HCT116 (cell line): ENCODE measurements around the gene SAYSD1. TPM values are rescaled to one million over a fixed set of nuclear protein-coding genes. Genes with fewer than 3 reads are reported as not detected.

Source experiments
- ATAC-seq: fragments of 200-7000 bp; cut with Tn5 transposase; 2 replicates; pipeline ENCODE4 v1.9.1; 2020; ENCODE audit warnings: mild to moderate bottlenecking, moderate library complexity
- BruUV-seq: library from RNA; stranded (reverse); fragments of 400-500 nt; replicated peaks from 2 replicates; lab custom pipeline; 2021; lab: Mats Ljungman, UMichigan
- CTCF ChIA-PET: fragments of 300-600 bp; sonication (Branson Sonifier 250); formaldehyde crosslinking; loops from one replicate; lab custom pipeline; 2021; ENCODE audit warnings: antibody characterized with exemption; lab: Charles Lee
- POLR2A ChIA-PET: fragments of 300-600, 350-600 bp; sonication (Branson Sonifier 250); formaldehyde crosslinking; loops from one replicate; lab custom pipeline; 2021; ENCODE audit warnings: antibody characterized with exemption; lab: Charles Lee
- RAD21 ChIA-PET, 2 experiments: fragments of 300-600 bp; sonication (Branson Sonifier 250); formaldehyde crosslinking; loops; one replicate each; lab custom pipeline; 2023; ENCODE audit warnings: low total read pairs in 2 of 2; ENCODE audit not compliant: uncharacterized antibody in 2 of 2, unreplicated experiment in 2 of 2, low non-redundant PET in 1 of 2; lab: Charles Lee
- DNase-seq: peaks from one replicate; pipeline ENCODE4 v3.0.0-alpha.2; 2010; ENCODE audit warnings: low read depth, low spot score
- H2AFZ ChIP-seq: fragments of 200-600 bp; shearing (Covaris generic), sonication (generic); 2 replicates; pipeline ENCODE4 v1.6.1; 2017; ENCODE audit warnings: low read depth, mixed run types, mixed read lengths, antibody characterized with exemption, low read length; ENCODE audit not compliant: poor library complexity, severe bottlenecking
- H3K27ac ChIP-seq: 2 replicates; pipeline ENCODE4 v1.5.1; 2012; ENCODE audit warnings: low read depth, low read length
- H3K27me3 ChIP-seq: fragments of 200-600 bp; sonication (generic); 2 replicates; pipeline ENCODE4 v1.6.1; 2016; ENCODE audit warnings: mixed run types, low read length, mixed read lengths; ENCODE audit not compliant: insufficient read depth
- H3K36me3 ChIP-seq, 2 experiments: fragments of 200-500 bp in 1 of 2; fragments of 200-600 bp in 1 of 2; sonication (Bioruptor generic) in 1 of 2; sonication (generic) in 1 of 2; 2 replicates each; pipeline versions ENCODE4 v1.5.1 to v1.6.1; 2014 to 2016; ENCODE audit warnings: low read length in 2 of 2, inconsistent platforms in 1 of 2, mixed read lengths in 1 of 2, mixed run types in 1 of 2; ENCODE audit not compliant: insufficient read depth in 2 of 2, control insufficient read depth in 1 of 2
- H3K4me1 ChIP-seq, 2 experiments: fragments of 200-600 bp in 1 of 2; sonication (generic) in 1 of 2; 2 replicates each; pipeline versions ENCODE4 v1.5.1 to v1.6.1; 2012 to 2017; ENCODE audit warnings: low read length in 2 of 2, inconsistent platforms in 1 of 2, mild to moderate bottlenecking in 1 of 2, mixed read lengths in 1 of 2, mixed run types in 1 of 2, moderate library complexity in 1 of 2; ENCODE audit not compliant: insufficient read depth in 2 of 2, control insufficient read depth in 1 of 2
- H3K4me2 ChIP-seq: fragments of 200-600 bp; sonication (generic); 2 replicates; pipeline ENCODE4 v1.6.1; 2017; ENCODE audit warnings: mixed run types, low read length, mixed read lengths
- H3K4me3 ChIP-seq, 2 experiments: fragments of 200-600 bp in 1 of 2; sonication (generic) in 1 of 2; replicated peaks in 1 of 2; 2 replicates each; pipeline ENCODE4 v1.5.1; 2011 to 2016; ENCODE audit warnings: low read length in 2 of 2, control low read depth in 1 of 2, low read depth in 1 of 2, mild to moderate bottlenecking in 1 of 2, mixed read lengths in 1 of 2, mixed run types in 1 of 2
- H3K79me2 ChIP-seq: fragments of 200-600 bp; sonication (generic); 2 replicates; pipeline ENCODE4 v1.6.1; 2017; ENCODE audit warnings: mild to moderate bottlenecking, mixed run types, low read length, moderate library complexity, mixed read lengths; ENCODE audit not compliant: insufficient read depth
- H3K9ac ChIP-seq: fragments of 200-600 bp; sonication (generic); 2 replicates; pipeline ENCODE4 v1.6.1; 2016; ENCODE audit warnings: low read length, mixed read lengths
- H3K9me2 ChIP-seq: fragments of 200-600 bp; sonication (generic), shearing (Covaris generic); 2 replicates; pipeline ENCODE4 v1.6.1; 2017; ENCODE audit warnings: mixed run types, mild to moderate bottlenecking, moderate library complexity; ENCODE audit not compliant: insufficient read depth
- H3K9me3 ChIP-seq, 2 experiments: fragments of 200-500 bp in 1 of 2; fragments of 200-600 bp in 1 of 2; sonication (Bioruptor generic) in 1 of 2; sonication (generic) in 1 of 2; 2 replicates each; pipeline ENCODE4 v1.6.1; 2014 to 2017; ENCODE audit warnings: low read length in 2 of 2, mixed read lengths in 2 of 2, inconsistent platforms in 1 of 2, low read depth in 1 of 2, mild to moderate bottlenecking in 1 of 2, mixed run types in 1 of 2, moderate library complexity in 1 of 2; ENCODE audit not compliant: control insufficient read depth in 1 of 2, insufficient read depth in 1 of 2
- H4K20me1 ChIP-seq: fragments of 200-600 bp; sonication (generic), shearing (Covaris generic); 2 replicates; pipeline ENCODE4 v1.6.1; 2017; ENCODE audit warnings: mixed run types, mild to moderate bottlenecking, moderate library complexity; ENCODE audit not compliant: insufficient read depth
- CBX3 ChIP-seq: IDR thresholded peaks from 2 replicates; pipeline ENCODE4 v1.6.1; 2012; ENCODE audit warnings: low read depth
- EZH2phosphoT487 ChIP-seq: fragments of 200-600 bp; IDR thresholded peaks from 2 replicates; pipeline ENCODE4 v1.6.1; 2018; ENCODE audit warnings: antibody characterized with exemption, borderline replicate concordance
- FOSL1 ChIP-seq: IDR thresholded peaks from 2 replicates; pipeline ENCODE4 v1.6.1; 2012; ENCODE audit warnings: low read depth
- POLR2AphosphoS5 ChIP-seq: IDR thresholded peaks from 2 replicates; pipeline ENCODE4 v1.6.1; 2011; ENCODE audit warnings: mild to moderate bottlenecking, low read depth, low read length, moderate library complexity
- TCF7L2 ChIP-seq: IDR thresholded peaks from 2 replicates; pipeline ENCODE4 v1.7.0; 2011; ENCODE audit warnings: borderline replicate concordance, inconsistent platforms; ENCODE audit not compliant: insufficient read depth, insufficient read length; ENCODE audit errors: extremely low read depth
- YY1 ChIP-seq: IDR thresholded peaks from 2 replicates; pipeline ENCODE4 v1.6.1; 2011; ENCODE audit warnings: low read length, low read depth, moderate library complexity, mild to moderate bottlenecking; ENCODE audit not compliant: insufficient replicate concordance; ENCODE audit errors: extremely low read depth
- ZNF274 ChIP-seq: fragments of 200-500 bp; sonication (Bioruptor generic); IDR thresholded peaks from 2 replicates; pipeline ENCODE4 v1.6.1; 2014; ENCODE audit warnings: mild to moderate bottlenecking, low read depth, low read length, inconsistent platforms
- intact Hi-C: fragments of 100-400 bp; cut with micrococcal nuclease; formaldehyde crosslinking; loops from 2 replicates; pipeline ENCODE4 v1.10.0; 2022
- total RNA-seq: library from RNA; stranded (reverse); gene quantifications from one replicate; pipeline ENCODE4 v1.2.1, GENCODE V29; 2021; ENCODE audit not compliant: unreplicated experiment
- TF ChIP-seq, protein P1 (sequence below): IDR thresholded peaks from 2 replicates; pipeline ENCODE4 v1.6.1; 2012
- TF ChIP-seq, protein P2 (sequence below): IDR thresholded peaks from 2 replicates; pipeline ENCODE4 v1.6.1; 2012; ENCODE audit warnings: low read depth
- TF ChIP-seq, protein P3 (sequence below), 3 experiments: fragments of 200-600 bp in 1 of 3; sonication (generic) in 1 of 3; IDR thresholded peaks in 2 of 3; conservative IDR thresholded peaks in 1 of 3; 2 replicates each; pipeline ENCODE4 v1.5.1; 2012 to 2017; ENCODE audit warnings: low read depth in 2 of 3, low read length in 2 of 3, antibody characterized with exemption in 1 of 3, borderline replicate concordance in 1 of 3, control low read depth in 1 of 3, mild to moderate bottlenecking in 1 of 3, mixed read lengths in 1 of 3, mixed run types in 1 of 3, moderate library complexity in 1 of 3; ENCODE audit not compliant: insufficient read depth in 1 of 3

The SAYSD1 gene
- total RNA-seq, 1 experiment from 2014 or later, result 10.1 TPM

DNA sequence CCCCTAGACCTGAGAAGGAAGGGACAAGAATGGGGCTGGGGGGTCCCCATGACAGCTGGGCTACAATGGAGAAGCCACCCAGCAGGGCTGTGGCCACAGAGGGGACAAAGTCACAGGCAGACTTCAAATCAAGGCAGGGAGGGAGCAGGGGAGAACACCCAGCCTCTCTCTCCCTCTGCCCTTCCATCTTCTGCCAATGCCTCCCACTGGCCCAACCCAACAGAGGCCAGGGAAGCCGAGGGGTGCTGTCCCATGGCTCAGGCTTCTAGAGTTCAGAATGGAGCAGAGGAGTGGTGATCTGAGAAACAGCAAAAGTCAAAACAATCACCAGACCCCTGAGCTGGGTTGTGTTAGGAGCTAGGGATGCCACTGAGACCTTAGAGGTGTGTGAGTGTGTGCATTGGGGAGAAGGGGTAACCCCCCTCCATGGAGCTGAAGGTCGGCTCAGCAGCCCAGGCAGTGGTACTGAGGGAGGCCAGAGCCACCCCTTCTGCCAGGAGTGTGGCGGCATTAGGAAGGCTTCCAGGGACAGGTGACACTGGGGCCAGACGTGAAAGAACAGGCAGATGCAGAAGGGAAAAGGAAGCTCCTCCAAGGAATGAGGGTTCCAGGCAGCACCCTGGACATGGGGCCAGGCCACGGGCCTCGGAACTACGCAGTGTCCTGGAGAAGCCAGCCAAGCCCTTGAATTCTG, 54.4 kb downstream of the SAYSD1 start:
- POLR2A ChIA-PET, result no interaction called here
- no peaks in the 10 kb centered on the region for H3K4me1 ChIP-seq
- no TSS peak for BruUV-seq
- H3K36me3 ChIP-seq, result no peaks in the 10 kb centered on the region
- no peak overlapping the region for H3K27ac ChIP-seq
- ATAC-seq, result no peak
- no peak overlapping the region for H3K9ac ChIP-seq
- peaks cover 19% of the 10 kb centered on the region for H3K27me3 ChIP-seq
- H3K9me2 ChIP-seq, result no peaks in the 10 kb centered on the region
- H3K79me2 ChIP-seq, result no peaks in the 10 kb centered on the region
- no peaks in the 10 kb centered on the region for H4K20me1 ChIP-seq
- intact Hi-C loops, result no loop called here
- H2AFZ ChIP-seq, result no peak overlapping the region
- no peak for TF ChIP-seq FOSL1
- no peak for TF ChIP-seq EZH2phosphoT487
- no peak for TF ChIP-seq CBX3
- TF ChIP-seq TCF7L2, result no peak
- TF ChIP-seq ZNF274, result no peak
- TF ChIP-seq YY1, result no peak
- TF ChIP-seq, protein P1, sequence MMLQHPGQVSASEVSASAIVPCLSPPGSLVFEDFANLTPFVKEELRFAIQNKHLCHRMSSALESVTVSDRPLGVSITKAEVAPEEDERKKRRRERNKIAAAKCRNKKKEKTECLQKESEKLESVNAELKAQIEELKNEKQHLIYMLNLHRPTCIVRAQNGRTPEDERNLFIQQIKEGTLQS, result no peak
- TF ChIP-seq, all 23 proteins: peak for 0
- no peak for DNase-seq
- no peak overlapping the region for H3K4me3 ChIP-seq
- H3K4me2 ChIP-seq, result no peak overlapping the region
- RAD21 ChIA-PET, result no interaction called here
- CTCF ChIA-PET, result no interaction called here
- no peaks in the 10 kb centered on the region for H3K9me3 ChIP-seq

DNA sequence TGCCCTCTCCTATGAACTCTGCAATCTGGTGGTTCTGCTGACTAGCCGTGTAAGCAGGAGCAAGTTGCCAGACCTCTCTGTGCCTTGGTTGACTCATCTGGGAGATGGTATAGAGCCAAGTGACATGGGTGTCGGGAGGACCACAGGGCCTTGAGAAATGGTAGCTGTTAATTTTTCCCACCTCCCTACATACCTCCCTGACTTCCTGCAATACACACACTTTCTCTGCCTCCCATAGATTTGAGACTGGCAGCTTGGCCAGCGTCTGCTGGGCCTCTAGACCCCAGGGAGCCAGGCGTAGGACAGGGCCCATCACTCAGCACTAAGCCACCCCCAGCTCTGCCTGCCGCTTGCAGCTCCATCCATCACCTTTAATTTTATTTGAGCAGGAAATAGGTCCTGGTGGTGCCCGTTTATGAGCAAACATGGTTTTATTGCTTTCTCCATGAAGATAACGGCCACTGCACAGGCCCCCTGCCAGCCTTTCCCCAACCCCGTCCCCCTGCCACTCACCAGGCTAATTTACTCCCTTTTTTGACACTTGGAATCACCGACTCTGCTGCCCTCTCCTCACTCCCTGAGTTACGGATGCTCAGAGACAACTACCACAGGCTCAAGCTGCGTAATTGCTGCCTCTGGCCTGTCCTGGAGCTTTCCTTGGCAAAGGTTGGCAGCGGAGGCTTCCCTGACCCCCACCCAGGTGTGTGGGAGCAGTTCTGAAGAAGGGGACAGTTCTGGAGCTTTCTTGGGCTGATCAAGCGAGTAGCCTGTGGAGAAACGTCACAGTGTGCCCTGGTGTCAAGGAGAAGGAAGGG, 55.3 kb downstream of the SAYSD1 start:
- Histone ChIP-seq H3K9me3 (no peaks in the 10 kb centered on the region), H3K79me2 (no peaks in the 10 kb centered on the region), H2AFZ (no peak overlapping the region), H3K4me3 (no peak overlapping the region), H3K4me2 (no peak overlapping the region), H3K9ac (no peak overlapping the region), H4K20me1 (no peaks in the 10 kb centered on the region), H3K27me3 (peaks cover 19% of the 10 kb centered on the region), H3K9me2 (no peaks in the 10 kb centered on the region), H3K27ac (no peak overlapping the region), H3K36me3 (no peaks in the 10 kb centered on the region), H3K4me1 (no peaks in the 10 kb centered on the region)
- no TSS peak for BruUV-seq
- no peak for ATAC-seq
- ChIA-PET POLR2A (no interaction called here), CTCF (no interaction called here), RAD21 (no interaction called here)
- DNase-seq, result no peak
- TF ChIP-seq FOSL1 (no peak), POLR2AphosphoS5 (no peak), CBX3 (no peak)
- TF ChIP-seq, protein P2, sequence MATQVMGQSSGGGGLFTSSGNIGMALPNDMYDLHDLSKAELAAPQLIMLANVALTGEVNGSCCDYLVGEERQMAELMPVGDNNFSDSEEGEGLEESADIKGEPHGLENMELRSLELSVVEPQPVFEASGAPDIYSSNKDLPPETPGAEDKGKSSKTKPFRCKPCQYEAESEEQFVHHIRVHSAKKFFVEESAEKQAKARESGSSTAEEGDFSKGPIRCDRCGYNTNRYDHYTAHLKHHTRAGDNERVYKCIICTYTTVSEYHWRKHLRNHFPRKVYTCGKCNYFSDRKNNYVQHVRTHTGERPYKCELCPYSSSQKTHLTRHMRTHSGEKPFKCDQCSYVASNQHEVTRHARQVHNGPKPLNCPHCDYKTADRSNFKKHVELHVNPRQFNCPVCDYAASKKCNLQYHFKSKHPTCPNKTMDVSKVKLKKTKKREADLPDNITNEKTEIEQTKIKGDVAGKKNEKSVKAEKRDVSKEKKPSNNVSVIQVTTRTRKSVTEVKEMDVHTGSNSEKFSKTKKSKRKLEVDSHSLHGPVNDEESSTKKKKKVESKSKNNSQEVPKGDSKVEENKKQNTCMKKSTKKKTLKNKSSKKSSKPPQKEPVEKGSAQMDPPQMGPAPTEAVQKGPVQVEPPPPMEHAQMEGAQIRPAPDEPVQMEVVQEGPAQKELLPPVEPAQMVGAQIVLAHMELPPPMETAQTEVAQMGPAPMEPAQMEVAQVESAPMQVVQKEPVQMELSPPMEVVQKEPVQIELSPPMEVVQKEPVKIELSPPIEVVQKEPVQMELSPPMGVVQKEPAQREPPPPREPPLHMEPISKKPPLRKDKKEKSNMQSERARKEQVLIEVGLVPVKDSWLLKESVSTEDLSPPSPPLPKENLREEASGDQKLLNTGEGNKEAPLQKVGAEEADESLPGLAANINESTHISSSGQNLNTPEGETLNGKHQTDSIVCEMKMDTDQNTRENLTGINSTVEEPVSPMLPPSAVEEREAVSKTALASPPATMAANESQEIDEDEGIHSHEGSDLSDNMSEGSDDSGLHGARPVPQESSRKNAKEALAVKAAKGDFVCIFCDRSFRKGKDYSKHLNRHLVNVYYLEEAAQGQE, result no peak
- TF ChIP-seq, protein P3, sequence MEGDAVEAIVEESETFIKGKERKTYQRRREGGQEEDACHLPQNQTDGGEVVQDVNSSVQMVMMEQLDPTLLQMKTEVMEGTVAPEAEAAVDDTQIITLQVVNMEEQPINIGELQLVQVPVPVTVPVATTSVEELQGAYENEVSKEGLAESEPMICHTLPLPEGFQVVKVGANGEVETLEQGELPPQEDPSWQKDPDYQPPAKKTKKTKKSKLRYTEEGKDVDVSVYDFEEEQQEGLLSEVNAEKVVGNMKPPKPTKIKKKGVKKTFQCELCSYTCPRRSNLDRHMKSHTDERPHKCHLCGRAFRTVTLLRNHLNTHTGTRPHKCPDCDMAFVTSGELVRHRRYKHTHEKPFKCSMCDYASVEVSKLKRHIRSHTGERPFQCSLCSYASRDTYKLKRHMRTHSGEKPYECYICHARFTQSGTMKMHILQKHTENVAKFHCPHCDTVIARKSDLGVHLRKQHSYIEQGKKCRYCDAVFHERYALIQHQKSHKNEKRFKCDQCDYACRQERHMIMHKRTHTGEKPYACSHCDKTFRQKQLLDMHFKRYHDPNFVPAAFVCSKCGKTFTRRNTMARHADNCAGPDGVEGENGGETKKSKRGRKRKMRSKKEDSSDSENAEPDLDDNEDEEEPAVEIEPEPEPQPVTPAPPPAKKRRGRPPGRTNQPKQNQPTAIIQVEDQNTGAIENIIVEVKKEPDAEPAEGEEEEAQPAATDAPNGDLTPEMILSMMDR (IDR thresholded peaks at IDR 0.05 in 2 of 3, conservative IDR thresholded peaks at IDR 0.05 in 1 of 3; ENCODE audit: borderline replicate concordance in 1 of 3, insufficient read depth in 1 of 3, low read depth in 2 of 3, low read length in 2 of 3), result no peak
- intact Hi-C loops, result no loop called here
